T-helper 1 cell treated with Interleukin-12 subunit alpha and Interleukin-12 subunit beta and Interleukin-4 antibody, amounts not matched to agents 30 μg/mL and 1 μg/mL, for 36 hours (primary cell): ENCODE data around the gene RETREG3.
A peak's percentile ranks its signal among the peaks of the same experiment; 100 is the strongest.
"Not testable (repeated sequence)": the region's sequence is repeated elsewhere in the genome, so short reads cannot be mapped to it uniquely, and the experiment has no call there.

Experiments used
- H3K27ac Mint-ChIP-seq: one replicate; pipeline ENCODE4 v1.8.0; 2021; ENCODE audit warnings: mild to moderate bottlenecking, mixed read lengths
- H3K27me3 Mint-ChIP-seq: one replicate; pipeline ENCODE4 v1.8.0; 2021; ENCODE audit warnings: low read depth, mixed read lengths
- H3K36me3 Mint-ChIP-seq: one replicate; pipeline ENCODE4 v1.8.0; 2021; ENCODE audit warnings: low read depth, mixed read lengths
- H3K4me1 Mint-ChIP-seq: one replicate; pipeline ENCODE4 v1.8.0; 2021; ENCODE audit warnings: low read depth, mixed read lengths
- H3K4me3 Mint-ChIP-seq: one replicate; pipeline ENCODE4 v1.8.0; 2021; ENCODE audit warnings: mild to moderate bottlenecking, moderate library complexity, mixed read lengths
- H3K9me3 Mint-ChIP-seq: one replicate; pipeline ENCODE4 v1.8.0; 2021; ENCODE audit warnings: mixed read lengths

The RETREG3 gene

GRCh38 chr17:42555961-42556617, 53.1 kb downstream of the RETREG3 start:
- H3K4me3 Mint-ChIP-seq, result peak overlapping the region; percentile 44
- not testable (repeated sequence) for H3K27ac Mint-ChIP-seq, H3K9me3 Mint-ChIP-seq, H3K27me3 Mint-ChIP-seq, H3K36me3 Mint-ChIP-seq
- H3K4me1 Mint-ChIP-seq, result peaks cover 13% of the 10 kb centered on the region

- Mint-ChIP-seq H3K27ac (peak overlapping the region; percentile 92), H3K36me3 (peaks cover 3% of the 10 kb centered on the region), H3K9me3 (no peaks in the 10 kb centered on the region), H3K4me1 (peaks cover 14% of the 10 kb centered on the region), H3K27me3 (no peaks in the 10 kb centered on the region), H3K4me3 (peak overlapping the region; percentile 94)
These were observed 54.0 kb downstream of the RETREG3 start for GRCh38 chr17:42555122-42555622.

GRCh38 chr17:42554250-42555121, 54.7 kb downstream of the RETREG3 start:
- no peaks in the 10 kb centered on the region for H3K27me3 Mint-ChIP-seq
- H3K4me3 Mint-ChIP-seq, result peak overlapping the region; percentile 94
- peak overlapping the region; percentile 92 for H3K27ac Mint-ChIP-seq
- H3K4me1 Mint-ChIP-seq, result peaks cover 14% of the 10 kb centered on the region
- H3K9me3 Mint-ChIP-seq, result no peaks in the 10 kb centered on the region
- H3K36me3 Mint-ChIP-seq, result peaks cover 3% of the 10 kb centered on the region

- Mint-ChIP-seq H3K27ac (peak overlapping the region; percentile 92), H3K4me3 (peak overlapping the region; percentile 94), H3K4me1 (peaks cover 19% of the 10 kb centered on the region), H3K36me3 (peaks cover 3% of the 10 kb centered on the region), H3K27me3 (no peaks in the 10 kb centered on the region), H3K9me3 (no peaks in the 10 kb centered on the region)
These were observed 55.3 kb downstream of the RETREG3 start for GRCh38 chr17:42553866-42554249.

GRCh38 chr17:42553161-42553818, 55.9 kb downstream of the RETREG3 start:
- H3K27ac Mint-ChIP-seq, result peak overlapping the region; percentile 59
- H3K27me3 Mint-ChIP-seq, result no peaks in the 10 kb centered on the region
- peak overlapping the region; percentile 94 for H3K4me3 Mint-ChIP-seq
- H3K9me3 Mint-ChIP-seq, result no peaks in the 10 kb centered on the region
- H3K36me3 Mint-ChIP-seq, result peaks cover 3% of the 10 kb centered on the region
- H3K4me1 Mint-ChIP-seq, result peaks cover 21% of the 10 kb centered on the region

- H3K4me3 Mint-ChIP-seq, result peak within 1 kb of the TSS; percentile 94
- not testable (repeated sequence) for H3K36me3 Mint-ChIP-seq
- H3K4me1 Mint-ChIP-seq, result peaks cover 21% of the 10 kb centered on the region
These were observed 56.4 kb downstream of the RETREG3 start, which contains the start of gene HSD17B1 for GRCh38 chr17:42552736-42553135. HSD17B1 (plus strand) TSS chr17:42552923; CDS start chr17:42552934, 11 bp downstream.

GRCh38 chr17:42548993-42549755, 60.0 kb downstream of the RETREG3 start:
- Mint-ChIP-seq H3K27me3 (no peaks in the 10 kb centered on the region), H3K9me3 (no peaks in the 10 kb centered on the region), H3K27ac (peak overlapping the region; percentile 5), H3K4me3 (peak overlapping the region; percentile 35), H3K4me1 (peaks cover 10% of the 10 kb centered on the region), H3K36me3 (peaks cover 3% of the 10 kb centered on the region)

More at GRCh38 chr17:42552736-42553135, 56.4 kb downstream of the RETREG3 start, which contains the start of gene HSD17B1:
- H3K27ac Mint-ChIP-seq, result peak within 1 kb of the TSS; percentile 92
- not testable (repeated sequence) for H3K9me3 Mint-ChIP-seq, H3K27me3 Mint-ChIP-seq

- Mint-ChIP-seq H3K27ac (no peak overlapping the region), H3K9me3 (no peaks in the 10 kb centered on the region), H3K4me3 (no peak overlapping the region), H3K36me3 (peaks cover 3% of the 10 kb centered on the region), H3K27me3 (no peaks in the 10 kb centered on the region), H3K4me1 (peaks cover 10% of the 10 kb centered on the region)
These were observed 60.9 kb downstream of the RETREG3 start for GRCh38 chr17:42548070-42548837.

- peaks cover 3% of the 10 kb centered on the region for H3K36me3 Mint-ChIP-seq
- no peak overlapping the region for H3K27ac Mint-ChIP-seq
- H3K4me3 Mint-ChIP-seq, result no peak overlapping the region
- H3K27me3 Mint-ChIP-seq, result no peaks in the 10 kb centered on the region
- no peaks in the 10 kb centered on the region for H3K9me3 Mint-ChIP-seq
- H3K4me1 Mint-ChIP-seq, result peaks cover 12% of the 10 kb centered on the region
These were observed 61.5 kb downstream of the RETREG3 start for GRCh38 chr17:42547698-42548069.

- H3K36me3 Mint-ChIP-seq, result peaks cover 3% of the 10 kb centered on the region
- H3K27me3 Mint-ChIP-seq, result no peaks in the 10 kb centered on the region
- H3K27ac Mint-ChIP-seq, result no peak overlapping the region
- peaks cover 12% of the 10 kb centered on the region for H3K4me1 Mint-ChIP-seq
- H3K9me3 Mint-ChIP-seq, result no peaks in the 10 kb centered on the region
- H3K4me3 Mint-ChIP-seq, result no peak overlapping the region
These were observed 62.1 kb downstream of the RETREG3 start for GRCh38 chr17:42547001-42547461.

- H3K27ac Mint-ChIP-seq, H3K36me3 Mint-ChIP-seq, H3K4me3 Mint-ChIP-seq, H3K27me3 Mint-ChIP-seq, H3K9me3 Mint-ChIP-seq: not testable (repeated sequence)
- H3K4me1 Mint-ChIP-seq, result peaks cover 21% of the 10 kb centered on the region
These were observed 63.2 kb downstream of the RETREG3 start for GRCh38 chr17:42545755-42546505.

GRCh38 chr17:42544874-42545283, 64.3 kb downstream of the RETREG3 start:
- Mint-ChIP-seq H3K9me3 (no peaks in the 10 kb centered on the region), H3K4me3 (no peak overlapping the region), H3K27ac (no peak overlapping the region), H3K4me1 (peaks cover 26% of the 10 kb centered on the region), H3K36me3 (peaks cover 8% of the 10 kb centered on the region), H3K27me3 (no peaks in the 10 kb centered on the region)
